DND-41 (cell line): ENCODE data around the gene AHCY.

Source experiments
- ATAC-seq: fragments of 200-7000 bp; cut with Tn5 transposase; 3 replicates; pipeline ENCODE4 v1.9.1; 2021; ENCODE audit warnings: low read depth; ENCODE audit not compliant: insufficient read depth
- DNase-seq: peaks from one replicate; pipeline ENCODE4 v3.0.0-alpha.2; 2020
- H2AFZ ChIP-seq: 2 replicates; pipeline ENCODE4 v1.6.0; 2012; ENCODE audit warnings: low read depth, low read length
- H3K27ac ChIP-seq: 2 replicates; pipeline ENCODE4 v1.5.1; 2012; ENCODE audit warnings: low read length, inconsistent platforms
- H3K27me3 ChIP-seq: fragments of 200-600 bp; sonication (generic); 2 replicates; pipeline ENCODE4 v1.6.0; 2012; ENCODE audit warnings: low read length, mild to moderate bottlenecking, inconsistent platforms; ENCODE audit not compliant: insufficient read depth, poor library complexity
- H3K36me3 ChIP-seq: 2 replicates; pipeline ENCODE4 v1.5.1; 2012; ENCODE audit warnings: low read length, inconsistent platforms; ENCODE audit not compliant: insufficient read depth
- H3K4me1 ChIP-seq: 2 replicates; pipeline ENCODE4 v1.5.1; 2012; ENCODE audit warnings: mild to moderate bottlenecking, low read length; ENCODE audit not compliant: insufficient read depth
- H3K4me2 ChIP-seq: 2 replicates; pipeline ENCODE4 v1.6.0; 2012; ENCODE audit warnings: mild to moderate bottlenecking, moderate library complexity, low read length, inconsistent platforms; ENCODE audit not compliant: insufficient read depth
- H3K4me3 ChIP-seq, 2 experiments: fragments of 200-600 bp in 1 of 2; shearing (Covaris generic) in 1 of 2; 2 replicates each; pipeline ENCODE4 v1.5.1; 2012 to 2016; ENCODE audit warnings: inconsistent platforms in 2 of 2, low read length in 2 of 2, mild to moderate bottlenecking in 2 of 2, low read depth in 1 of 2, moderate library complexity in 1 of 2
- H3K79me2 ChIP-seq: 2 replicates; pipeline ENCODE4 v1.6.0; 2012; ENCODE audit warnings: low read length, inconsistent platforms; ENCODE audit not compliant: insufficient read depth
- H3K9ac ChIP-seq: 2 replicates; pipeline ENCODE4 v1.6.0; 2012; ENCODE audit warnings: low read depth, mild to moderate bottlenecking, inconsistent platforms, low read length, moderate library complexity
- H3K9me3 ChIP-seq: 2 replicates; pipeline ENCODE4 v1.5.1; 2012; ENCODE audit warnings: low read length, moderate library complexity, mild to moderate bottlenecking, inconsistent platforms; ENCODE audit not compliant: insufficient read depth, severe bottlenecking
- H4K20me1 ChIP-seq: 2 replicates; pipeline ENCODE4 v1.6.0; 2012; ENCODE audit warnings: low read length; ENCODE audit not compliant: insufficient read depth
- EZH2 ChIP-seq: IDR thresholded peaks from 3 replicates; pipeline ENCODE4 v1.6.1; 2012; ENCODE audit warnings: borderline replicate concordance, low read depth, mild to moderate bottlenecking, moderate library complexity, low read length, inconsistent platforms; ENCODE audit not compliant: severe bottlenecking
- TF ChIP-seq, protein P1 (sequence below): IDR thresholded peaks from 2 replicates; pipeline ENCODE4 v1.5.1; 2012; ENCODE audit warnings: borderline replicate concordance, low read length, moderate library complexity, mild to moderate bottlenecking; ENCODE audit not compliant: poor library complexity, severe bottlenecking; ENCODE audit errors: extremely low read depth

The AHCY gene

DNA sequence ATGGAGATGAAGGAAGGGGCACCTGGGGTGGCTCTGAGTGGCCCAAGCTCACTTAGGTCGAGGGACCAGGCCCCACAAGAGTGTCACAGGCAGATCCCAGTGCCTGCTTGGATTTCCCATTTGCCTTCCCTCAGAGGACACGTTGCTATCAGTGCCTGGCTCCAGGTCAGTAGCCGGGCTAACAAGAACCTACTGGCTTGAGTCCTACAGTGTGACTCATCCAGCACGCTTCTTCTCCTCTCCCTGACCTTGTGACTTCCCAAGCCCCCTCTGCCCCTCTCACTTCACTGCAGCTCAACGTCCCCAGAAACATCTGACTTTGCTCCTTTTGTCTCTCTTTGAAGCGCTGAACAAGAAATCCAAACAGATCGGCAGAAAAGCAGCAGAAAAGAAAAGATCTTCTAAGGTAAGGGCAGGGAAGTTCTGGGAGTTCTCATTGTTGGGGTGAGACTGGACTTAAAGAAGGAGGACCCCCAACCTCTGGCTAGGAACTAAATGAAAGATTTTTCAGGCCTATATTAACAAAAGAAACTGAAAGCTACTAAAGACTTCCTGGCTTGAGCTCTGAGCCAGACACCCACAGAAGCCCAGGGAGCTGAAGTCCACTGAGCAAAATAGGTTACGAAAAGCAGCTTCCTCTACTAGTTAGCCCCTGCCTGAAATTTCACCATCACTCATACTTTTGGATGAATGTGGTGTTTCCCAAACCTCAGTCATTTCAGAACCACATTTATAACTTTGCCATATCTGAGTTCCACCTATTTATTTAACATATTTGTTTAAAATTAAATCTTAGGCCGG is 40.5 kb downstream of the AHCY start:
- H4K20me1 ChIP-seq: no peaks in the 10 kb centered on the region
- H3K4me2 ChIP-seq: no peak overlapping the region
- H3K79me2 ChIP-seq: no peaks in the 10 kb centered on the region
- H3K9ac ChIP-seq: no peak overlapping the region
- H3K36me3 ChIP-seq: peaks cover 4% of the 10 kb centered on the region; the same call in 1 of the 2 replicates
- no peaks in the 10 kb centered on the region for H3K4me1 ChIP-seq
- no peak overlapping the region for H3K4me3 ChIP-seq
- DNase-seq: no peak
- no peak overlapping the region for H2AFZ ChIP-seq
- TF ChIP-seq, protein P1, sequence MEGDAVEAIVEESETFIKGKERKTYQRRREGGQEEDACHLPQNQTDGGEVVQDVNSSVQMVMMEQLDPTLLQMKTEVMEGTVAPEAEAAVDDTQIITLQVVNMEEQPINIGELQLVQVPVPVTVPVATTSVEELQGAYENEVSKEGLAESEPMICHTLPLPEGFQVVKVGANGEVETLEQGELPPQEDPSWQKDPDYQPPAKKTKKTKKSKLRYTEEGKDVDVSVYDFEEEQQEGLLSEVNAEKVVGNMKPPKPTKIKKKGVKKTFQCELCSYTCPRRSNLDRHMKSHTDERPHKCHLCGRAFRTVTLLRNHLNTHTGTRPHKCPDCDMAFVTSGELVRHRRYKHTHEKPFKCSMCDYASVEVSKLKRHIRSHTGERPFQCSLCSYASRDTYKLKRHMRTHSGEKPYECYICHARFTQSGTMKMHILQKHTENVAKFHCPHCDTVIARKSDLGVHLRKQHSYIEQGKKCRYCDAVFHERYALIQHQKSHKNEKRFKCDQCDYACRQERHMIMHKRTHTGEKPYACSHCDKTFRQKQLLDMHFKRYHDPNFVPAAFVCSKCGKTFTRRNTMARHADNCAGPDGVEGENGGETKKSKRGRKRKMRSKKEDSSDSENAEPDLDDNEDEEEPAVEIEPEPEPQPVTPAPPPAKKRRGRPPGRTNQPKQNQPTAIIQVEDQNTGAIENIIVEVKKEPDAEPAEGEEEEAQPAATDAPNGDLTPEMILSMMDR: no peak
- no peak for TF ChIP-seq EZH2
- H3K27me3 ChIP-seq: no peaks in the 10 kb centered on the region
- ATAC-seq: no peak
- H3K9me3 ChIP-seq: no peaks in the 10 kb centered on the region
- no peak overlapping the region for H3K27ac ChIP-seq

DNA sequence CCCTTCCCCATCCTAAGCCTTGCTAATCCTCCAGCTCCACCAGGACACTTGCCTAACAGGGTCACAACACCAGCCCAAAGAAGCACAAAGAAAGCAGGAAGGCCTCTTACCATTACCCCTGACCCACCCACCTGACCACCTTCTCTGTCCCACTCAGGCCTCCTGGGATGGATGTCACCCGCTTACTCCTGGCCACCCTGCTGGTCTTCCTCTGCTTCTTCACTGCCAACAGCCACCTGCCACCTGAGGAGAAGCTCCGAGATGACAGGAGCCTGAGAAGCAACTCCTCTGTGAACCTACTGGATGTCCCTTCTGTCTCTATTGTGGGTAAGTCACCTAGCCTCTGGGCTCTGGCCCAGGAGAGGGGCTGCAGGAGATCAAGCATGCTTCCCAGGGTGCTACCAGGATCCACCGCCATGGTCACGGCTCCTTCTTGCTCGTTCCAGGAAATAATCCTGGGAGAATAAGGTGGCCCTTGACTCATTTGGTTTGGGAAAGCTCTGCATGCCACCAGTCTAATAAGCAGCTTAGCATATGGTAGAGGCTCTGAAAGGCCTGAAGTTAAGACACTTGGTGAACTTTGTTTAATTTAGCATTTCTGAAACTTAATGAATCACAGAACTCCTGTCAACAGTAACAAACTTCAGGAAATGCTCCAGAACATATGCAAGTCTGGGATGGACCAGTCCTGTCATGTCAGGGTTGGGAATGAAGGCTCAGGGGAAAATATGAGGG is 42.8 kb downstream of the AHCY start:
- Histone ChIP-seq H3K4me2 (no peak overlapping the region), H3K36me3 (peaks cover 4% of the 10 kb centered on the region; the same call in 1 of the 2 replicates), H3K4me1 (no peaks in the 10 kb centered on the region), H4K20me1 (no peaks in the 10 kb centered on the region), H3K27ac (no peak overlapping the region), H2AFZ (no peak overlapping the region), H3K27me3 (no peaks in the 10 kb centered on the region), H3K9me3 (no peaks in the 10 kb centered on the region), H3K9ac (no peak overlapping the region), H3K4me3 (no peak overlapping the region), H3K79me2 (no peaks in the 10 kb centered on the region)
- DNase-seq (no peak), ATAC-seq (no peak; the same call in 2 of the 3 replicates)
- TF ChIP-seq, protein P1: no peak
- no peak for TF ChIP-seq EZH2

- Histone ChIP-seq H4K20me1 (no peaks in the 10 kb centered on the region), H3K4me3 (no peak overlapping the region), H3K36me3 (no peaks in the 10 kb centered on the region), H2AFZ (no peak overlapping the region), H3K9me3 (no peaks in the 10 kb centered on the region), H3K79me2 (no peaks in the 10 kb centered on the region), H3K27me3 (no peaks in the 10 kb centered on the region), H3K27ac (no peak overlapping the region), H3K4me1 (no peaks in the 10 kb centered on the region), H3K9ac (no peak overlapping the region), H3K4me2 (no peak overlapping the region)
- ATAC-seq (no peak), DNase-seq (no peak)
- TF ChIP-seq, protein P1: no peak
- no peak for TF ChIP-seq EZH2
Observed at GRCh38 chr20:34256629-34257124, 46.5 kb downstream of the AHCY start.
